Ovary (tissue), 9 donors: Measurements from ENCODE around the gene ALKBH2. TPM values are rescaled to one million over a fixed set of nuclear protein-coding genes. Genes with fewer than 3 reads are reported as not detected.

Experiments
- DNase-seq, 5 donors: peaks; one replicate each; pipeline ENCODE4 v3.0.0-alpha.2; 2019 to 2020
- H3K27ac ChIP-seq, 2 donors: fragments of 200-600 bp; one replicate each; pipeline versions ENCODE4 v1.5.1 to v1.8.0; 2019 to 2022
- H3K27me3 ChIP-seq: fragments of 200-600 bp; one replicate; pipeline ENCODE4 v1.8.0; 2022
- H3K36me3 ChIP-seq: fragments of 200-600 bp; sonication (generic); one replicate; pipeline ENCODE4 v1.5.1; 2019
- H3K4me1 ChIP-seq: one replicate; pipeline ENCODE4 v1.8.1; 2013; ENCODE audit warnings: mild to moderate bottlenecking, moderate library complexity; ENCODE audit not compliant: insufficient read depth
- H3K4me3 ChIP-seq: fragments of 200-600 bp; sonication (generic); one replicate; pipeline ENCODE4 v1.5.1; 2017
- H3K9me3 ChIP-seq, 2 donors: fragments of 200-600 bp in 1 of 2; sonication (generic) in 1 of 2; one replicate each; pipeline versions ENCODE4 v1.5.1 to v1.8.1; 2013 to 2019; ENCODE audit warnings: mild to moderate bottlenecking in 1 of 2, moderate library complexity in 1 of 2
- CTCF ChIP-seq, 3 donors: fragments of 450-650 bp in 2 of 3; fragments of 200-600 bp in 1 of 3; IDR thresholded peaks; one replicate each; pipeline versions ENCODE4 v1.5.1 to v1.8.0; 2016 to 2022; ENCODE audit warnings: antibody characterized with exemption in 3 of 3, mild to moderate bottlenecking in 1 of 3
- EP300 ChIP-seq: sonication (generic); formaldehyde crosslinking; IDR thresholded peaks from one replicate; pipeline ENCODE4 v1.6.1; 2017; ENCODE audit warnings: antibody characterized with exemption
- POLR2A ChIP-seq: fragments of 450-650 bp; IDR thresholded peaks from one replicate; pipeline ENCODE4 v1.6.1; 2017; ENCODE audit warnings: antibody characterized with exemption, mild to moderate bottlenecking, moderate library complexity
- WGBS, 3 donors: extraction: QIAGEN DNeasy Blood & Tissue Kit in 1 of 3; methylation state at CpG; one replicate each; pipeline versions ENCODE4 v1.1.5 to v1.1.7; 2013 to 2017; 5-methylcytosine and 5-hydroxymethylcytosine counted together
- intact Hi-C, 4 donors: fragments of 100-400 bp; cut with DNase I; formaldehyde crosslinking; loops; one replicate each; pipeline versions ENCODE4 v1.11.0 to v1.15.1; 2022 to 2023
- polyA plus RNA-seq, 2 donors: library from polyadenylated mRNA; stranded (reverse); fragments of 200-250 nt in 1 of 2; fragments of 350-450 nt in 1 of 2; fragmentation: Illumina TruSeq in 1 of 2; extraction: RNeasy Lipid Tissue Mini Kit (QIAGEN cat#74804) in 1 of 2; gene quantifications; one replicate each; pipeline ENCODE4 v1.2.3, GENCODE V29; 2013 to 2014
- total RNA-seq, 7 donors: library from RNA; depleted of rRNA in 2 of 7; stranded (reverse); fragments of >200 nt in 2 of 7; fragmentation: NEBNext Ultra II Directional in 3 of 7; extraction: Animal tissue kit (Norgen Biotek cat#: 25700) in 3 of 7; gene quantifications; one replicate each; pipeline versions ENCODE4 v1.1.0 to v1.2.4, GENCODE V29; 2016 to 2023
- donor health status: DM: no; HTN: no; CAD: no; lungs with moderate emphysema.
- donor health status: DM: no; HTN: no; CAD: no.
- donor health status: Bipolar disorder and iron deficiency.
- donor health status: DM: yes; HTN: yes; CAD: no.
- donor health status: DM: no; HTN: no; CAD: no.
- donor health status: DM: yes; HTN: yes; CAD: no.

ALKBH2 gene
- total and polyA plus RNA-seq, 9 donors, result 11.3 to 26.4 (median 21.1) TPM

GRCh38 chr12:109113661-109114321, 20.5 kb upstream of the ALKBH2 start:
- intact Hi-C loops, result loop anchor here in 2 of 4 donors (5.0 to 10.0 kb wide), 2 partner anchors 44 to 271 kb away; no protein-coding TSS in a partner anchor
- TF ChIP-seq EP300 (no peak), POLR2A (no peak), CTCF (IDR thresholded peaks at IDR 0.05) (no peak)
- H3K36me3 ChIP-seq, result no peaks in the 10 kb centered on the region
- peaks cover 23% of the 10 kb centered on the region for H3K4me1 ChIP-seq
- no peak overlapping the region for H3K4me3 ChIP-seq
- no peak for DNase-seq
- H3K27ac ChIP-seq, result peak overlapping the region in 1 of 2 donors; percentile 16
- H3K9me3 ChIP-seq, result no peaks in the 10 kb centered on the region
- no peaks in the 10 kb centered on the region for H3K27me3 ChIP-seq
- WGBS, 3 donors, result 40 to 51% (median 40%) methylated on average over 5 of the region's 5 CpGs

DNA sequence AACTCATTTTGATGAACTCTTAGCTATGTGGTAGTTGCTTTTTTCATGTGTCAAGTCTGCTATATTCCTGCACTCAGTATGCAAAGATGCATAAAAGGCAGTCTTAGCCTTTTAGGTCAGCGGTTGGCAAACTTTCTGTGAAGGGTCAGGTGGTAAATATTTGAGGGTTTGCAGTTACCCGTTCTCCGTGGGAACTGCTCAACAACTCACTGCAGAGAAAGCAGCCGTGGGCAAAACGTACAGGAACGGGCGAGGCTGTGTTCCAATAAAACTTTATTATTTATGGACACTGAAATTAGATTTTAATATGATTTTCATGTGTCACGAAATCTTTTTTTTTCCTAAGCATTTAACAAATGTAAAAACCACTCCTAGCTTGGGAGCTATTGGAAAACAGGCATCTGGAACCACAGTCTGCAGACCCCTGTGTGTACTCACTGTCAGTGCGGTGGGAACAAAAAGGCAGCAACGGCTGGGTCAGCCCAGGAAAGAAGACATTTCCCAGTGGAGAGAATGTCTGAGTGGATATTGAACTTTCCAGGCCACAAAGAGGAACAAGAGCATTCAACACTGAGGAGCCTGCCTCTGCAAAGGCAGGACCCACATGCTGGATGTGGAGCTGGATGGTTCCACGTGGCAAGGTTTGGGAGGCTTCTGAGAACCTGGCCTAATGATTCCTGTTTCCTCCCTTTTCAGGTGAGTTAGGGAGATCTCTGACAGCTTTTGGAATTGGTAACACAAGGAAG, 19.6 kb upstream of the ALKBH2 start:
- H3K4me1 ChIP-seq, result peaks cover 23% of the 10 kb centered on the region
- intact Hi-C loops, result loop anchor here in 2 of 4 donors (5.0 to 10.0 kb wide), 2 partner anchors 44 to 272 kb away; no protein-coding TSS in a partner anchor
- H3K27me3 ChIP-seq, result no peaks in the 10 kb centered on the region
- TF ChIP-seq CTCF (IDR thresholded peaks at IDR 0.05), result no peak
- no peaks in the 10 kb centered on the region for H3K9me3 ChIP-seq
- H3K27ac ChIP-seq, result peak overlapping the region in 1 of 2 donors; percentile 16
- no peak for DNase-seq
- H3K4me3 ChIP-seq, result no peak overlapping the region
- 76 to 82% (median 76%) methylated on average over 11 of the region's 11 CpGs for WGBS, 3 donors
- no peaks in the 10 kb centered on the region for H3K36me3 ChIP-seq

DNA sequence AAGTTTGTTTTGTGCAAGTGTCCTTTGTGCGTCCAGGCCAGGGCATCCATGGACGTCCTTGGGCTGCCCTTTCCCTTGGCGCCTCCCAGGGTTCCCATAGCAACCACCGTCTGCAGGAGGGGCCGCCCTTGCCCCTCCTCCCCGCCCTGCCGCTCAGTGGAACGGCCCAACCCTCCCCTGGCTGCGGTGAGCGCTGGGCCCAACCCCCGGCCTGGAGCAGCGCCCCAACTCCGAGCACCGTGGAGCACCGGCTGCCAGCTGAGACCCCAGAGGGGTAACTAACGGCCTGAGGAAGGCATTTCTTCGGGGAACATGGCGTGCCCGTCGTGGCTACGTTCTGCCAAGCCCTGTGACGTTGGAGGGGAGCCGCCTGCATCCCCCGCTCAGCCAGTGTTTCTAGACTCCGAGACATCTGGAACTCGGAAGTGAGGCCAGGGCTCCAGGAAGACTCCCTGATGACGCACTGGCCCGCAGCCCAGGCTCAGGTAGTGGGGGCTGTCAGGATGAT, 17.8 kb upstream of the ALKBH2 start:
- Histone ChIP-seq H3K4me1 (peaks cover 17% of the 10 kb centered on the region), H3K4me3 (peak overlapping the region; percentile 74), H3K36me3 (no peaks in the 10 kb centered on the region), H3K27me3 (no peaks in the 10 kb centered on the region), H3K27ac (peak overlapping the region; percentile 63 to 82), H3K9me3 (no peaks in the 10 kb centered on the region)
- intact Hi-C loops, result loop anchor here in 3 of 4 donors (2.0 to 10.0 kb wide), 3 partner anchors 44 to 274 kb away; no protein-coding TSS in a partner anchor
- peak; percentile 55 for TF ChIP-seq POLR2A
- peak; percentile 90 for TF ChIP-seq EP300
- no peak for TF ChIP-seq CTCF (IDR thresholded peaks at IDR 0.05)
- WGBS, 3 donors, result 0 to 2% (median 1%) methylated on average over 24 to 28 of the region's 28 CpGs
- peak; percentile 92 to 97 (median 95) for DNase-seq

DNA sequence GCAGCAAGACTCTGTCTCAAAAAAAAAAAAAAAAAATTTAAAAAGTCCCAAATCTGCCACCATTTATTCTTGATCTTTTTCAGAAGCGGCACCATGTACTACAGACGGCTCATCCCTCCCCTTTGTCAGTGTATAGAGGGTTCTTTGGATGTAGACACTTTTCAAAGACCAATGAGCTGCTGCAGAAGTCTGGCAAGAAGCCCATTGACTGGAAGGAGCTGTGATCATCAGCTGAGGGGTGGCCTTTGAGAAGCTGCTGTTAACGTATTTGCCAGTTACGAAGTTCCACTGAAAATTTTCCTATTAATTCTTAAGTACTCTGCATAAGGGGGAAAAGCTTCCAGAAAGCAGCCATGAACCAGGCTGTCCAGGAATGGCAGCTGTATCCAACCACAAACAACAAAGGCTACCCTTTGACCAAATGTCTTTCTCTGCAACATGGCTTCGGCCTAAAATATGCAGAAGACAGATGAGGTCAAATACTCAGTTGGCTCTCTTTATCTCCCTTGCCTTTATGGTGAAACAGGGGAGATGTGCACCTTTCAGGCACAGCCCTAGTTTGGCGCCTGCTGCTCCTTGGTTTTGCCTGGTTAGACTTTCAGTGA, 16.6 kb upstream of the ALKBH2 start:
- intact Hi-C loops, result loop anchor here in 3 of 4 donors (2.0 to 10.0 kb wide), 3 partner anchors 45 to 275 kb away; no protein-coding TSS in a partner anchor
- 71 to 76% (median 72%) methylated on average over 6 of the region's 6 CpGs for WGBS, 3 donors
- peak overlapping the region in 1 of 2 donors; percentile 82 for H3K27ac ChIP-seq
- no peak for DNase-seq
- H3K4me1 ChIP-seq, result peaks cover 11% of the 10 kb centered on the region
- no peaks in the 10 kb centered on the region for H3K27me3 ChIP-seq
- no peaks in the 10 kb centered on the region for H3K36me3 ChIP-seq
- H3K4me3 ChIP-seq, result no peak overlapping the region
- TF ChIP-seq EP300 (no peak), POLR2A (no peak), CTCF (IDR thresholded peaks at IDR 0.05) (no peak)
- no peaks in the 10 kb centered on the region for H3K9me3 ChIP-seq
